Right atrium auricular region (tissue), 2 donors: ENCODE data around the gene CEACAM7. TPM values are rescaled to one million over a fixed set of nuclear protein-coding genes. Genes with fewer than 3 reads are reported as not detected.
"Not testable (repeated sequence)": the region's sequence is repeated elsewhere in the genome, so short reads cannot be mapped to it uniquely, and the experiment has no call there.

Experiments
- DNase-seq: peaks from one replicate; pipeline ENCODE4 v3.0.0-alpha.2; 2019; ENCODE audit warnings: low spot score
- H3K27ac ChIP-seq, 2 donors: fragments of 200-600 bp; sonication (generic); 1 replicate in 1 of 2; 2 replicates in 1 of 2; pipeline ENCODE4 v1.5.1; 2016 to 2019
- H3K27me3 ChIP-seq, 2 donors: fragments of 200-600 bp; sonication (generic); one replicate each; pipeline versions ENCODE4 v1.5.1 to v1.6.0; 2017 to 2019
- H3K36me3 ChIP-seq: fragments of 200-600 bp; sonication (generic); one replicate; pipeline ENCODE4 v1.5.1; 2016
- H3K4me1 ChIP-seq, 2 donors: fragments of 200-600 bp; sonication (generic); one replicate each; pipeline versions ENCODE4 v1.5.1 to v1.6.0; 2017 to 2019
- H3K4me3 ChIP-seq, 2 donors: fragments of 200-600 bp; sonication (generic); 1 replicate in 1 of 2; 2 replicates in 1 of 2; pipeline ENCODE4 v1.5.1; 2017 to 2019; ENCODE audit warnings: mild to moderate bottlenecking in 1 of 2, moderate library complexity in 1 of 2
- H3K9me3 ChIP-seq, 2 donors: fragments of 200-600 bp; sonication (generic); one replicate each; pipeline ENCODE4 v1.5.1; 2019
- total RNA-seq, 2 donors: library from RNA; depleted of rRNA; stranded (reverse); fragments of >200 nt; gene quantifications; one replicate each; pipeline ENCODE4 v1.1.0, GENCODE V29; 2016
- TF ChIP-seq, protein P1 (sequence below), 2 donors: fragments of 200-600 bp; sonication (generic); IDR thresholded peaks; one replicate each; pipeline ENCODE4 v1.5.1; 2019; ENCODE audit warnings: antibody characterized with exemption in 2 of 2

CEACAM7 gene
- total RNA-seq, 2 donors from 2014 or later = not detected

DNA sequence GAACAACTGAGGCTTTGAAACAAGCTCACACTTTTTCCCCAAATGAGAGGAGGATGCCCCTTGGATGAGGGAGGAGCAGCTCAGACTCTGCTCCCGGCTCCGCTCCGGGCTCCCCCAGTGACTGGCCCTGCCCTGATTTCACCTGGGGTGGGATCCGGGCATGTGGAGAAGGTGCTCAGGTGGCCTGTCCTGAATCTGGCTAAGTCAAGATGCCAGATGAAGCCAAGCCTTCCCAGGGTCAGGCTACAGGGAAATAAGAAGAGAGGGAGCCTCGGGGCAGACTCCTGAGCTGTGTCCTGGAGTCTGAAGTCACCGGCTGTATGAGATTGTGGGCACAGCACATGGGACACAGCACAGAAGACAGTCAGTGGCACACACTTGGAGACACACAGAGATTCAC, 30.7 kb upstream of the CEACAM7 start:
- TF ChIP-seq, protein P1, sequence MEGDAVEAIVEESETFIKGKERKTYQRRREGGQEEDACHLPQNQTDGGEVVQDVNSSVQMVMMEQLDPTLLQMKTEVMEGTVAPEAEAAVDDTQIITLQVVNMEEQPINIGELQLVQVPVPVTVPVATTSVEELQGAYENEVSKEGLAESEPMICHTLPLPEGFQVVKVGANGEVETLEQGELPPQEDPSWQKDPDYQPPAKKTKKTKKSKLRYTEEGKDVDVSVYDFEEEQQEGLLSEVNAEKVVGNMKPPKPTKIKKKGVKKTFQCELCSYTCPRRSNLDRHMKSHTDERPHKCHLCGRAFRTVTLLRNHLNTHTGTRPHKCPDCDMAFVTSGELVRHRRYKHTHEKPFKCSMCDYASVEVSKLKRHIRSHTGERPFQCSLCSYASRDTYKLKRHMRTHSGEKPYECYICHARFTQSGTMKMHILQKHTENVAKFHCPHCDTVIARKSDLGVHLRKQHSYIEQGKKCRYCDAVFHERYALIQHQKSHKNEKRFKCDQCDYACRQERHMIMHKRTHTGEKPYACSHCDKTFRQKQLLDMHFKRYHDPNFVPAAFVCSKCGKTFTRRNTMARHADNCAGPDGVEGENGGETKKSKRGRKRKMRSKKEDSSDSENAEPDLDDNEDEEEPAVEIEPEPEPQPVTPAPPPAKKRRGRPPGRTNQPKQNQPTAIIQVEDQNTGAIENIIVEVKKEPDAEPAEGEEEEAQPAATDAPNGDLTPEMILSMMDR (IDR thresholded peaks at IDR 0.05) = no peak
- no peaks in the 10 kb centered on the region for H3K27me3 ChIP-seq
- no peak overlapping the region for H3K4me3 ChIP-seq
- H3K9me3 ChIP-seq = no peaks in the 10 kb centered on the region
- no peak for DNase-seq
- no peaks in the 10 kb centered on the region for H3K4me1 ChIP-seq
- no peak overlapping the region for H3K27ac ChIP-seq
- no peaks in the 10 kb centered on the region for H3K36me3 ChIP-seq

DNA sequence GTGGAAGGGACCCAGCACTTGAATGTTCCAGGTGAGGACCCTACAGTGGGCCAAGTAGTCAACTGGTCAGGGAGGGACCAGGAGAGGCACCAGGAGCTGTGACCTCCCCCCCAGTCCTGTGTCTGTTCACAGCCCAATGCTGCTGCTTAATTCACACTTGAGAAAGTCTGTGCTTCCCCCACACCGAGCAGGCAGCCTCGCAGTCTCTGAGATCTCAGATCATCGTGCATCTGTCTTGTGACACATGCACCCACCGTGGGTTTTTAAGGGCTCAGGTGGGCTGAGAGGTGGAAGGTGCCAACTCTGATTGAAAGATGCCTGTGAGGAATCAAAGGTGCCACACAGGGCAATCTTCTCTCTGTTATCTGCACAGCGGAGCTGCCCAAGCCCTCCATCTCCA, 26.5 kb upstream of the CEACAM7 start:
- no peaks in the 10 kb centered on the region for H3K9me3 ChIP-seq
- H3K27me3 ChIP-seq = no peaks in the 10 kb centered on the region
- no peak for DNase-seq
- H3K36me3 ChIP-seq = no peaks in the 10 kb centered on the region
- TF ChIP-seq, protein P1 (IDR thresholded peaks at IDR 0.05) = no peak
- H3K4me1 ChIP-seq = no peaks in the 10 kb centered on the region
- H3K4me3 ChIP-seq = no peak overlapping the region
- H3K27ac ChIP-seq = no peak overlapping the region

DNA sequence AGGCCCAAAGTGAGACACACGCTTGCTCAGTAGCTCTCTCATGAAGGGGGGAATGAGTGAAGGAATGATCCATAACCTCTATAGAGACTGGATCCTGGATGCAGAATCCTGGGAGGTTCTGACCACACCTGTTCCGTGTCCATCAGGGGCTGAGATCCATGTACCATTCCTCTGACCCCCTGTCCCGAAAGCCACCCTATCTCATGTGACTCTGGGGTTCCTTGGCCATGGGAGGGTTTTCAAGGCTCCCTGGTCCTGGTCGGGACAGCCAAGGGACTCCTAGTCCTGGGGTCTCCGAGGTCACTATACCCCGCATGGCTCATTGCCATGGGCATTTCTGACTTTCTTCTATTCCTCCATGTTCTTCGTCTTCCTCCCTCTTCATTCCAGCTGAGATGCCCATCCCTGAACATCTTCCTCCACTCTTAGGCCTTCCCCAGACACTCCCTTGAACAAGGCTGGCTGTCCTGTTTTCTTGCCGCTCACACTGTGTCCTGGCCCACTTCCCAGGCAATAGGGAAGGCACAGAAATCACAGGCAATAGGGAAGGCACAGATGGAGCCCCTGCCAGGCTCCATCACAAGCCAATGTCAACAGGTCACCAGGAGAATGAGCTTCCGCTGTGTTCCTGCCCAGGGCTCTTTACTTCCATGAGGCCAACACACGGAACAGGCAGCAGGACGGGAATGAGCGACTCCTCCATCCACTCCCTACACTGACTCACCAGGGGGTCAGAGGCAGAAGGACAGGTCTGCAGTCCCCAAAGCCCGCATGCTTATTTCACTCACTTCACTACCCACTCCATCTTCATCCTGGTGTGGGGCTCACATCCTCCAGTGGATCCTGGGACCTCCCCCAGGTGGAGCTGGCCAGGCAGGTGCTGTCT, 23.5 kb upstream of the CEACAM7 start:
- TF ChIP-seq, protein P1 (IDR thresholded peaks at IDR 0.05) = no peak
- H3K27me3 ChIP-seq = peaks cover 0 to 5% of the 10 kb centered on the region in 2 donors

DNA sequence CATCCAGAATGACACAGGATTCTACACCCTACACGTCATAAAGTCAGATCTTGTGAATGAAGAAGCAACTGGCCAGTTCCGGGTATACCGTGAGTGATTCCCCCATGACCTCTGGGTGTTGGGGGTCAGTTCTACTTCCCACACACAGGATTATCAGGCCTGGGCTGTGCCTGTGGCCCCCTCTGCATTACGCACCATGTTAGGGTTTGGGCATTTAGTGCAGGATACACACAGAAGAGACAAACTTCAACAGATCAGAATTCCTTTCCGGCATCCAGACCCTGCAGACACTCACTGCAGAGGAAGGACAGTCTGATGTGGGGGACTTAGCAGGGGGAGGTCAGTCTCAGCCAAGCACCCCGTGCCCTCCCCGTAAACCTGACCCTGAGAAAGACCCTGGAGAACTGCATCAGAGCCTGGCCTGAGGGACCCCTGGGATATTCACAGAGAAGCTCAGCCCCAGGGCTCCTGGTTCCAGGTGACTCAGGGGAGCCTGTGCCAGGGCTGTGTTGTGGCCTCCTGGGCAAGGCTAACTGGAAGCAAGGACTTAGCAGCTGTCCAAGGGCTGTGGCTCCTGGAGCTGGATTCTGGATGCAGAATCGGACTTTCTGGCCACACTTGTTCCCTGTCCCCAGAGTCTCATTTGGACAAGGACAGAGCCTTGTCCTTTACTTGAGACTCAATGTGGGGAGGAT, 22.0 kb upstream of the CEACAM7 start:
- TF ChIP-seq, protein P1 (IDR thresholded peaks at IDR 0.05) = no peak
- peaks cover 0 to 5% of the 10 kb centered on the region in 2 donors for H3K27me3 ChIP-seq
- H3K36me3 ChIP-seq = no peaks in the 10 kb centered on the region
- no peak for DNase-seq
- no peaks in the 10 kb centered on the region for H3K9me3 ChIP-seq
- H3K4me3 ChIP-seq = no peak overlapping the region
- no peak overlapping the region for H3K27ac ChIP-seq
- H3K4me1 ChIP-seq = no peaks in the 10 kb centered on the region

More for the DNA sequence above, 23.5 kb upstream of the CEACAM7 start:
- Histone ChIP-seq H3K4me3 (no peak overlapping the region), H3K36me3 (no peaks in the 10 kb centered on the region), H3K9me3 (no peaks in the 10 kb centered on the region), H3K4me1 (no peaks in the 10 kb centered on the region), H3K27ac (no peak overlapping the region)
- no peak for DNase-seq

DNA sequence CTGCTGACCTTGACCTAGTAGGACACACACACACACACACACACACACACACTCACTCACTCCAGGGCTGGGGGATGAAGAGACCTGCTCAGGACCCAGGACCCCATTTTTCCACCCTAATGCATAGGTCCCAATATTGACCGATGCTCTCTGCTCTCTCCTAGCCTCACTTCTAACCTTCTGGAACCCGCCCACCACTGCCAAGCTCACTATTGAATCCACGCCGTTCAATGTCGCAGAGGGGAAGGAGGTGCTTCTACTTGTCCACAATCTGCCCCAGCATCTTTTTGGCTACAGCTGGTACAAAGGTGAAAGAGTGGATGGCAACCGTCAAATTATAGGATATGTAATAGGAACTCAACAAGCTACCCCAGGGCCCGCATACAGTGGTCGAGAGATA, 21.4 kb upstream of the CEACAM7 start:
- H3K4me3 ChIP-seq, H3K36me3 ChIP-seq, H3K9me3 ChIP-seq, H3K4me1 ChIP-seq, H3K27ac ChIP-seq, H3K27me3 ChIP-seq, DNase-seq: not testable (repeated sequence)

DNA sequence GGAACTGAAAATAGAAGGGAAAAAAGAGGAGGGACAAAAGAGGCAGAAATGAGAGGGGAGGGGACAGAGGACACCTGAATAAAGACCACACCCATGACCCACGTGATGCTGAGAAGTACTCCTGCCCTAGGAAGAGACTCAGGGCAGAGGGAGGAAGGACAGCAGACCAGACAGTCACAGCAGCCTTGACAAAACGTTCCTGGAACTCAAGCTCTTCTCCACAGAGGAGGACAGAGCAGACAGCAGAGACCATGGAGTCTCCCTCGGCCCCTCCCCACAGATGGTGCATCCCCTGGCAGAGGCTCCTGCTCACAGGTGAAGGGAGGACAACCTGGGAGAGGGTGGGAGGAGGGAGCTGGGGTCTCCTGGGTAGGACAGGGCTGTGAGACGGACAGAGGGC, 20.4 kb upstream of the CEACAM7 start, which contains the start of gene CEACAM5:
Gene CEACAM5 (plus strand): TSS at position 146 of the 400 bp plus-strand sequence. CDS start 106 bp downstream, at position 252.
- no peak within 1 kb of the TSS for H3K27ac ChIP-seq
- H3K36me3 ChIP-seq = no peaks in the 10 kb centered on the region
- H3K9me3 ChIP-seq = no peaks in the 10 kb centered on the region
- H3K4me1 ChIP-seq = no peaks in the 10 kb centered on the region
- TF ChIP-seq, protein P1 (IDR thresholded peaks at IDR 0.05) = no peak
- no peak within 1 kb of the TSS for H3K4me3 ChIP-seq
- DNase-seq = no peak
- H3K27me3 ChIP-seq = peaks cover 0 to 5% of the 10 kb centered on the region in 2 donors
